GM21723 (cell line): ENCODE results near the gene KCNH5.
"Not testable (repeated sequence)": the region's sequence is repeated elsewhere in the genome, so short reads cannot be mapped to it uniquely, and the experiment has no call there.

Experiments
- ATAC-seq: cut with Tn5 transposase; IDR thresholded peaks from one replicate; pipeline ENCODE4 v1.9.1; 2021; ENCODE audit warnings: mild to moderate bottlenecking, moderate library complexity; ENCODE audit not compliant: unreplicated experiment

The KCNH5 gene

DNA sequence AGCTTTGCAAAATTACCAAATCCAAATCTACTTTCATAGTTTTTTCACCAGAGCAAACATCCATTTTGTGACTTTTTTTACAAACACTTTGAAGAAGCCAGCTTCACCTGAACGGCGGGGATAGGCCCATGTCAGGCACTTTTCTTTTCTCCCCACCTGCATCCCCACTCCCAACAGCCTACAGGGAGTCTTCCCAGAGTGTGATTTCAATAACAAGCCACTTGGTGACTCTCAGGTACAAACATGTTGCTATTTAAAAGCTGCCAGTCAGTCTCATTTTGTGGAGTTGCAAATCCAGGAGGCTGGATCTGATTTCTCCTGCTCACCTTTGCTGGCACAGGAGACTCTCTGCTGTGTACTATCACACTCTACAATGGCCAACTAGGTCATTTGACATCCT, 285.5 kb downstream of the KCNH5 start:
- ATAC-seq = no peak

DNA sequence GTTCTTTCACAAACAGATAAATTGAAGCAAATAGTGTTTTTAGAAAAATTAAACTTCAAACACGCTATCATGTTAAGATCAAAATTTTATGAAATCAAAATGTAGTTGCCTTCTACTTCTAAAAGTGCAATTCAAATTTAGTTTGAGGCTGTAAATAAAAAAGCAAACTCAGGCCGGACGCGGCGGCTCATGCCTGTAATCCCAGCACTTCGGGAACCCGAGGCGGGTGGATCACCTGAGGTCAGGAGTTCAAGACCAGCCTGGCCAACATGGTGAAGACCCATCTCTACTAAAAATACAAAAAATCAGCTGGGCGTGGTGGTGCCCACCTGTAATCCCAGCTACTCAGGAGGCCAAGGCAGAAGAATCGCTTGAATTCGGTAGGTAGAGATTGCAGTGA, 298.4 kb downstream of the KCNH5 start:
- ATAC-seq = not testable (repeated sequence)

DNA sequence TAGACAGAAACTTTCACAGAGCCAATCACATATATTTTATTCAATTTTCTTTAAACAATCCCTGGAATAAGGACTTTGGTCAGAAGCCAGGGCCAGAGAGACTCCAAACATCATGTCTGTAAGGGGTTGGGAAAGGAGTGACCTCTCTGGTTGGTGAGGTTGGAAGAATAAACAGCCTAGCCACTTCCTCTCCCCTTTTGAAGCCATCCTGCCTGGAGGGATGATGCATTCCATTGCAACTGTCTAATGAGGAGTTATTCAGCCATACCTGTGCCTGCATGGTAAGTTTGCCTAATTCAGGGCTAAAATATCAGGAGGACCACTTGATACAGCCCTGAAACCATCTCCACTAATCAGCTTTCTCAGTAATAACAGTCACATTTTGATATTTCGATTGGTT, 299.8 kb downstream of the KCNH5 start:
- ATAC-seq = no peak

DNA sequence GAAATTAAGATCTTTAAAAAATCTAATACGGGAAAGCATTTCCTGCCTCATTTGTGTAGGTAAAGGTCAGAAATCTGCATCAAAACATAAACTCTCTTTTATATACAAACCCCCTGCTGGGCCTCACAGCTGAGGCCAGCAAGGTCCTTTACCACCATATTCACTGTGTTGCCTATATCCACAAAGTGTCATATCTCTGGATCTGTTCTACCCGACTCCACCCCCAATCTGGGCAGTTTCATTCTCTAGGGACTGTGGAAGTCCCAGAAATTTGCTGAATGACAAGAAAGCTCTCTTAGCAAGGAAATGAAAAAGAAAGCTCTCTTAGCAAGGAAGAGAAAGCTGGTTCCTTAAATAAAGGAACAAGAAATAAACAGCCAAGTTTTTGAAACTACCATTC, 301.7 kb downstream of the KCNH5 start:
- ATAC-seq = no peak

DNA sequence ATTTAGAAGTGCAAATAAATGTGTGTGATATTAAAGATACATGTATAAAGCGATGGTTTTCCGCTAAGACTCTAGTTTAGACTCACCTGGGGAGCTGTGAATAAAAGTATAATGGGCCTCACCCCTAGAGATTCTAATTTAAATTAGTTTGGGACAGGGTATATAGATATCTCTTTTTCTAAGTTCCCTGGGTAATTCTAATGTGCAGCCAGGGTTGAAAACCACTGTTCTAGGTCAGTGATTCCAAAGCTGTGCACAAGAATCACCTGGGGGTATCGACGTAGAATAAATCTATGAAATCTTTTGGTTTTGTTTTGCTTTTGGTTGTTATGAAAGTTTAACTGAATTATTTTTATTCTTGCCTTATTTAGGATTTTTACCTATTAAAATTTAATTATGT, 302.1 kb downstream of the KCNH5 start:
- no peak for ATAC-seq

DNA sequence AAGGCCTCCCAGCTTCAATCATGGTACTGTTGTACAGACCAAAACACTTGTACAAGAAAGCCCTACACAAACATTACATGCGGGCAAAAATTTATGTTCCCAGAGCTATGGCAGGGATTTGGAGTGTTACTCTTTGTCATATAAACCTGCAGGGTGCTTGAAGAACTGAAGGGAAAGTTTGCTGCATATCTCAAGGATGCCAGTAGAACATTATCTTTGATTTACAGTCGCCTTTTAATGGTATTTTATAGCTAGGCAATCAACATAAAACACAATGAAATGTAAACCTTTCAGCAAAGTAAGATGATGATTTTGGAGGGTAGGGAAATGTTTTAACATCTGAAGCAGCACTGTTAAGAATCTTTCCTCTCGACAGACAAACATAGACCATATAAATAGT, 305.6 kb downstream of the KCNH5 start:
- ATAC-seq = no peak

DNA sequence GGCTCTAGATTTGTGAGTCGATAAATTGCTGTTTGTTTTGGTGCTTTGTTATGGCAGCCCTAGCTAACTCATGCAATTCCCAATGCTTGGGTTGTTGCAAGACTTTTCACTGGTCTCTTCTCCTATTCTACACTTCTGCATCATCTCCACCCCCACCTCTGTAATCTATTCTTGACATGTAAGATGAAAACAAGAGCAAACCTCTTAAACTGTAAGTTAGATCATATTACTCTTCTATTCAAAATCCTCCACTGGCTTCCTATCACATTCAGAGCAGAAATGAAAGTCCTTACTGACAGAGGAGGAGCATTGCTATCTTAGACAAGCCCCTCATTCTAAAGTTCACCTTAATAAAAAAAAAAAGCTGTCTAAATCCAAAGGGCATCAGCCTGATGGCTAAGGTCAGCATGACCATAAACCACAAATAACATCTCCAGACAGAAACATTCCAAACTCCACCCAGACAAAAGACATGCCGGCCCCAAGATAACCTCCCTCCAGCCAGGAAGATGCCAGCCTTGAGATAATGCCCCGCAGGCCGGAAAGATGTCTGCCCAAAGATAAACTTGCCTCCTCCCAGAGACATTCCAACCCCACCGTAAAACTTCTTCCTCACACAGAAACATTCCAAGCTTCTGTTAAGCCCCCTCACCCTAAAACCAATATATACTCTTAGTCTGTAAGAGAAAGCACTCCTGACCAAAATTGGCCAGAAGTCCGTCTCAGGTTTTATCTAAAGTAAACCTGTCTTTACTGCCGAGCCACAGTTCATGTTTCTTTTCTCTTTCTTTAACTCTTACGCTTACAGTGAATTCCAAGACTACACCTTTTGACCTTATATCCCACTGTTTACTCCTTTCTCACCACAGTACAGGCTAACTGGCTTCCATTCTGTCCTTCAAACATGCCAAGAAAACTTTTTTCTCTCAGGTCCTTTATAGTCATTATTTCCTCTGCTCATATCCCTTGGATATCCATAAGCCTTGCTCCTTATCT, 308.9 kb downstream of the KCNH5 start:
- ATAC-seq = no peak

DNA sequence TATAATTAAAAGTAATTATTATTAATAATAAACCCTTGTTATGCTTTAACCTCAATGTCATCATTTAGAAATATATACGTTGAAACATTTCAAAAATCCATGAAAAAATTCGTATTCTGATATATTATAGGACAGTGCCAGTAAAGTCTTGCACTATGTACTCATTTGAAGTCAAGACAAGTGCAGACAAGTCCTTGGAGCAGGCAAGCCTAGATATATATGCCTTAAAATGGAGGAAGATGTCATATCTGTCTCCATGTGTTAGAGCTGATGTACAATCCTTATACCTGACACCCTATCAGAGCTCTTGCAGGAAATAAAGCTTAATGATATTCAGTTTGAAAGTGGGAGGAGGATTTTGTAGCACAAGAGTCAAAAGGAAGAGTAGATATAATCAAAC, 310.4 kb downstream of the KCNH5 start:
- ATAC-seq = no peak

DNA sequence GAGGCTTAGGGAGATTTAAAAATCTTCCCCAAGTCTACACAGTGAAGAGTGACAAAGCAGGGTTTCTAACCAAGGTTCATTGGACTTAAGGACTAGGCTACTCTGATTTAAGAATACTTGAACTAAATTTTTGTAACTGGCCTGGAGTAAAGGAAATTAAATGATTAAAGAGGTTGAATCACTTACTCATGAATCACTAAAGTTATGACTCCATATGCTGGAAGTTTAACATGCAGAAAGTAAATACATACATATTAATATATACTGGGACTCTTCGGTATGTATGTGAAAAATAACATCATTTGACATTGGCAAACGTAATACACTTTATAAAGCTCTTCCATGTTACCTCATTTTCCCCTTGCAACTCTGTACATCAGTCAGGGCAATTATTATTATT, 322.9 kb downstream of the KCNH5 start:
- ATAC-seq = no peak

DNA sequence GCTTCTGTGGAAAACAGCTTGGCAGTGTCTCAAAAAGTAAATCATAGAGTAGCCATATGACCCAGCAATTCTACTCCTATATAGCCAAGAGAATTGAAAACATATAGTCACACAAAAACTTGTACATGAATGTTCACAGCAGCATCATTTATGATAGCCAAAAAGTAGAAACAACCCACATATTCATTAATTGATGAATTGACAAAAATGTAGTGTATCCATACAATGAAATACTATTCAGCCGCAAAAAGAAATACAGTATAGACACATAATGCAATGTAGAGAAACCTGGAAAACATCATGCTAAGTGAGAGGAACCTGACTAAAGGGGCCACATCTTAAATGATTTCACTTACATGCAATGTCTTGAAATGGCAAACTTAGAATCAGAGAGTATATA, 326.6 kb downstream of the KCNH5 start:
- ATAC-seq = no peak

DNA sequence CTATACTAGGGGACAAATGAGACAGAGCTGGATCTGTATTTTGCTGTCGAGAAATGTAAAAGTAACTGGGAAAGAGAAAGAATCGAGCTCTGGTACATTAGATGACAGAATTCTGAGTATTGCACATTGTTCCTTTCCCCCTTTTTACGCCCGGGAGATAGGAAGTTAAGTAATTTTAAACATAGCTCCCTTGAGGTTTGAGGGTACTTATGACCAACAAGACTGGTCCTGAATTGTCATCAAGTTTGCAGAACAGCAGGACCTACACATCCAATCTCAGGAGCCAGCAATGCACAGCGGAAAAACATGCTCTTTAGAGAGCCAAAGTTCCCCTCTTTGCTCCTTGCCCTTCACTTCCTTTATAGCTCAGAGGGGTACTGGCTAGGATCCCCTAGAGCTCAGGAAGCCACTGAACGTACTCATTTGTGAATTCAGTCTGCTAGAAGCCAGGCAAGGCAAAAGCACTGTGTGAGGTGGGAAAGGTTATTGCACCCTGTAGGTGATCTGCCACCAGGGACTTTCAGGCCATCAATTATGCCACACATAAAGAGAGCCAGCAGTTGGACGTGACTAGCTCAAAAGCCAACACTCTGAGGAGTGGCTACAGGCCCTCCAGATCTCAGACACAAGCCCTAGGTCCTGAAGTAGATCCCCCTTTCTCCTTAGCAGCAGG, 333.8 kb downstream of the KCNH5 start:
- no peak for ATAC-seq

DNA sequence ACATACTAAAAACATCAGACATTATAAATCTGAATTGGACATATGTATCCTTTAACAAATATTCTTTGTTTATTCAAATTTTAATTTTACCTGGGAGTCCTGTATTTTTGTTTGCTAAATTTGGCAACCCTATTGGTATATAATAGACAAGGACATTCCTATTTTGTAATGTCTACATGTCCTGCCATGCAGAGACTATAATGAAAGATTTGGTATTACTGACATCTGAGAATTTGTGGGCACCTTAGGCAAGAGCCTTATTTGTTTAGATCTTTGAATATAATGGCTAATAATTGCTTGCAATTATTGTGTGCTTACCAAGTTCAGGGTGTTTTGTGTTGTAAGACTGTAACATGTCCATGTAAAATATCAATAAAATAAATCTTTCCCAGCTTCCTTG, 334.4 kb downstream of the KCNH5 start:
- ATAC-seq = no peak

DNA sequence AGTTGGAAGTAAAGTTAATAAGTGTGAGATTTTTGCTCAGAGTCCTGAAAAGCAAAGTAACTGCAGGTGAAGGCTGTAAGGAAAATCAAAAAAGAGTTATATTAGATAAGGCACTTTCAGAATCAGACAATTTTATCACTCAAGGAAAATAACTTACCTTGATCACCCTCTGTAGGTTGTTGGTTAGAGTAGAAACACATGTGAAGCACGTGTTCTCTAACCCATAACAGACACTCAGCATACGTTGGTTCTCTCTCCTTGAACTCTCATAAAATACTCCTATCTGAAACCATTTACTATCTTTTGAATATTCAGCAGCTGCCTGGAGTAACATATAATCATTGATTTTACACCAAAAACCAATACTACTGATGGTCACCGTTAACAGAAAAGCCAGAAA, 335.5 kb downstream of the KCNH5 start:
- ATAC-seq = no peak

DNA sequence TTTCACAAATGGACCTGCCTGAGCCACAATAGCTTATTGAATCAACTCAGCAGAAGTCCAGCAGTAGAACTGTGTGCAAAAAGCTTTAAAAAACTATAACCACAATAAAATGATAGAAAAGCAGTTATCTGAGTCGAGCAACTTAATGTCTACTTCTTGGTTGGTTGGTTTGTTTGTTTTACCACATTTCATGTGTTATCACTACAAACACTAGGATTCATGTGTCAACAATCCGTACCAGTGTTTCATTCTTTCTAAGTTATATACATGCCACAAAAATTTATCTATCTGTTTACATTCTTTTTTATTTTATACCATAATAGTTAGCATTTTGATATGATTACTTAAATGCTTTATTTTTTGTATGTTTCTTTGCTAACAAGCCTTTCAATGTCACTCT, 339.0 kb downstream of the KCNH5 start:
- ATAC-seq = no peak

DNA sequence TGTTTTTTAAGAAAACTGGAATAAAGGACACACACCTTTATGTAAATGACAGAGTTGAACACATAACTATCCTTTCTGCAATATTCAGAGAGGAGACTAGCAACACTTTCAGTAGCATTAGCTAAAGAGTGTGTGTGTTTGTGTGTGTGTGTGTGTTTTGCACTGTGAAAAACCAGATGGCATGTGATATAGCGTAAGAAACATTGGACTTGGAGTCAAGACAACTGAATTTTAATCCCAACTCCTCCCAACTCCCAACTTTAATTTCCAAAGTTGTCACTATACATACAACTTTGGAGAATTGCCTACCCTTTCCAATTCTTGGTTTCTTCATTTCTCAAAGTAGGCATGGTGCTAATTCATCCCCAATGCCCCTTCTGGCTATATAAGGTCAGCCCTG, 347.8 kb downstream of the KCNH5 start:
- no peak for ATAC-seq

DNA sequence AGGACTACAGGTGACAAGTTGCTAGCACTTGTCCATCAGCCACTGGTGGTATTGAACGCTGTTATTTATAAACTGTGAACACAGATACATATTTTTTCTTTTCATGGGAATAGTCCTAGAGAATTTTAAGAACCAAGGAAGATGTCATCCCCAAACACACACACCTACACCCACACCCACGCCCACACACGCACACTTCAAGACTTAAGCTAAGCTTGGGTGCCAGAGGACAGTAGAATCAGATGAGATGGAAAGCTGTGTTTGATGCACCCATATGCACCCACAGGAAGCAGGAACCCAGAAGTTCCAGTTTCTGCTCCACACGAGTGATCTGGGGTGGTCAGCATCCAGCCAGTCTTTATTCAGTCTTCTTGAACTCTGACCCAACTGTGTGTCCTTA, 348.3 kb downstream of the KCNH5 start:
- ATAC-seq = no peak

DNA sequence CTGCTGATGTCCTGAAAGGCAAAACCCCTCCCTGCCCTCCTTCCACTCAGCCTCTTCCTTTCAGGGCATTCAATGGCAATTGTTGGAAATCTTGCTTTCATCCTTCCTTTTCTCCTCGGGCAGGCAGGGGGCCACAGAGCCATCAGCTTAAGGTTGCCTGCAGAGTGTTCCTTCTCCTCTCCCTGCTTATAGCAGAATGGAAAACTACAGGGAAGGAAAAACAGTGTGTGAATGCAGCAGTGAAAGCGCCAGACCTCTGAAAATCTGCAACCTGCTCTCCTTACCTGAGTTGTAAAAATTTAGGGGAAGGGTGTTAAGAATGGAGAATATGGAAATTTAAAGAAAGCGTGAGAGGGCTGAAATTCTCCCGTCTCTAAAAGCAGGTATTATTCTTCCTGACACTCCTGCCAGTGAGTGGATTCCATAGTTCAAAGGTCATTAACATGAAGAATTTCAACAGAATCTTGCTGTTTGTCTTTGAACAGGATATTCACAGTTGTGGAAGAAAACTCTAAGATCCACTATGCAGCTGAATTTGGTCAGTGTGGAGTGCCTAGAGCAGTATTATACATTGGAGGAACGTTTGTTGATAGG, 348.8 kb downstream of the KCNH5 start:
- ATAC-seq = no peak

DNA sequence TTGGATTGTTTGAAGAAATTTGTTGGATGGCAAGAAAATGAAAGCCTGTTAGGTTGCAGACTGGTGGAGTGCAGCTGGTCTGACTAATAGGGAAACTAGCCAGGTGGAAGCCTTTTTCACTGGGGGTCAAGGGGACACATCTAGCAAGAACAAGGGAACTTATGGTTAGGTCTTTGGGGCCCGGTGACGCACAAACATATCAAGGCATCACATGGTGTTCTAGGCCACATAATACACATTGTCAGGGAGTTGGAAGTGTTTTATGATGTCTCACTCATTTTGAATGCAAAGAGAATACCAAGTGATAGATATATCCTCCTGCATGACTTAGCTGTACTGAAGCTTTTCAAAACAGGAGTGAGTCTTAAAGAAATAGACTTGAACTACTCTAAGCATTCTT, 351.2 kb downstream of the KCNH5 start:
- no peak for ATAC-seq

DNA sequence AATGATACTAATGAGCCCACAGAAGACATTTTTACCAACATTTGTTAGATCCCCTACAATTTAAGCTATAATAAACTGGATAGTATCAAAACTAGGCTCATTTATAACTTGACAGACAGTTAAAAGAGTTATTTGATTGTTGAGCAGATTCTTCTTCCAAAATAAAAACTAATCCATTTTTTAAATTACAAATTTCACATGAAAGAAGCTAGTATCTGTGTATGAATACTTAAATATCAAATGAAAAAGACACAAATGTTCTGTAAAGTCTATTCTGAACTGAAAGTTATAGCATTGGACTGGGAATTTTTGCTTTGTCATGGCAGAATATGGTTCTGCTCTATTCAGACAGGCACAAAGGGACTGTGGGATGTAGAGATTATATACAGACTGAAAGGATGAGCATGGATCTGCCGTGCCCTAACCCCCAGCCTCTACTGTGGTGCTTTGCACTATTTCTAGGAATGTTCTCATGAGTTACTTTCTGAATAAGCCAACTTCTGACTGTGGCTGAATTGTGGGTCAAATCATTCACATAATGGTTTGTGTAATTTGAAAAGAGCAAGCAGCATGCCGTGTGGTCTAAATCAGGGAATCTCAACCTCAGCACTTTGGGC, 352.7 kb downstream of the KCNH5 start:
- ATAC-seq = no peak

DNA sequence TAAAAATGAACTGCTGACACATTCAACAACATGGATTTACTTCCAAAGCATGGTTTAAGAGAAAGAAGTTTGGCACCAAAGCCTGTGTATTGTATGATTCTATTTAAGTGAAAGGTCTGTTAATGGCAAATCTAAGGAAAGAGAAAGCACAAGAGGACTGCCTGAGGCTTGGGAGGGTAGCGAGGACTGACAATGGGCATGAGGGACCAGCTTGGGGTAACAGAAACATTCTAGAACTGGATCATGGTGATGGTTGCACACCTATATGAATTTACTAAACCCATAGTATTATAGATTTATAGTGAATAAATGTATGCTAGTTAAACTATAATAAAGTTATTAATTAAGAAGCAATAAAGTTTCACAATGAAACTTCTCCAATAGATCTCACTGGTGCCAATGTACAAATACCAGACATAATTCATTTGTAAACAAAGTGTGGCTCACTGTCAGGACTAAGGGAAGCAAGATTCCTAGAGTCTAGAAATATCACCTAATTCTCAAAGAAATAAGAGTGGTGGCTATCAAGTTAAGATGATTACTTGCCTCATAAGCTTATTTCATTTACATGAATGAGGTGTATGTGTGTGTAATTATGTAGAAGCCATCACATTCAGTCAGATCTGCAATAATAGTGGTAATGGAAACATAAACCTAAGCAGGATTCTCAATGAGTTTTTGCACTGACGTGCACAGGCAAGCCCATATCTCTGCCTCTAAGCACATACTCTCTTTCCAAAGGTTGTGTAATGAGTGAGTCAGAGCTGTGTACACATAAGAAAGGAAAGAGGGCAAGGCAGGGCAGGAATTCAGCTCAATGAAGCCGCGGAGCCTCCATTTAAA, 353.4 kb downstream of the KCNH5 start:
- ATAC-seq = no peak

DNA sequence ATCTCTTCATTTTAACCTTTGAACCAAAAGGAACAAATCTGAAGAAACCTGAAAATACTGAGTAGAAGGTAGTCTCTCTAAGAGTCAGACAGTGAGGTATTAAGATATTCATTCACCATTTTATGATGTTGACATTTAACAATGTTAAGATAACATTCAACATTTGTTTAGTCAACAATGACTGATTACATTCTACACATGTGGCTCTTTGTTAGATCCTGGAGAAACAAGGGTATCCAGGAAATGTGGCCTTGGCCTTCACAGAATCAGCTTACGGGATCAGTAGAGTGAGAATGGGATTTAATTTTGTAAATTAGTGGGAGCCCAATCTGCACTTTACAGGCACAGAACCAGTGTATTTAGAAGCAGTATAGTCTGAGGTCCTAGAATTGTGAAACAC, 355.5 kb downstream of the KCNH5 start:
- no peak for ATAC-seq
